ENCODE measurements around the gene CDCA7L. TPM values are rescaled to one million over a fixed set of nuclear protein-coding genes. Genes with fewer than 3 reads are reported as not detected.

CDCA7L gene
- 10 to 100 TPM; 62.5 to 70.4 TPM for total RNA-seq

- H3K4me3 Mint-ChIP-seq, result peak within 1 kb of the TSS; percentile 87
- H3K9me3 Mint-ChIP-seq, result no peaks in the 10 kb centered on the region
- CTCF ChIA-PET, result interaction anchor here (0.9 kb wide), 1 partner anchor 56 kb away, joined by 3 read pairs; no protein-coding TSS in a partner anchor
- intact Hi-C loops (cut with micrococcal nuclease), result loop anchor here (2.0 to 10.0 kb wide), 4 partner anchors 55 to 1069 kb away; partner anchors contain the start of genes HYCC1 and SP4
- POLR2A ChIA-PET, result interaction anchor here (0.6 to 1.5 kb wide), 8 partner anchors 20 to 518 kb away, joined by 3 to 7 read pairs (median 4); no protein-coding TSS in a partner anchor
- peaks cover 4% of the 10 kb centered on the region for H3K36me3 Mint-ChIP-seq
- DNase-seq, result peak; percentile 81
- peak within 1 kb of the TSS; percentile 73 for H3K27ac Mint-ChIP-seq
- H3K27me3 Mint-ChIP-seq, result peaks cover 7% of the 10 kb centered on the region
- peaks cover 54% of the 10 kb centered on the region for H3K4me1 Mint-ChIP-seq (ENCODE audit: low read depth)
Measured at GRCh38 chr7:21945454-21946221, at the start of gene CDCA7L. CDCA7L (minus strand) TSS chr7:21945899; CDS start chr7:21945804, 95 bp downstream.

- Mint-ChIP-seq H3K9me3 (no peaks in the 10 kb centered on the region), H3K27ac (no peak overlapping the region), H3K27me3 (peaks cover 3% of the 10 kb centered on the region), H3K4me3 (no peak overlapping the region), H3K4me1 (ENCODE audit: low read depth) (no peaks in the 10 kb centered on the region), H3K36me3 (no peaks in the 10 kb centered on the region)
- intact Hi-C loops (cut with micrococcal nuclease), result no loop called here
- no peak for DNase-seq
- ChIA-PET CTCF (interaction anchor here (1.5 kb wide), 1 partner anchor 13 kb away, joined by 3 read pairs; no protein-coding TSS in a partner anchor), POLR2A (no interaction called here)
Measured at GRCh38 chr7:21986096-21986495, 40.4 kb upstream of the CDCA7L start.

DNA sequence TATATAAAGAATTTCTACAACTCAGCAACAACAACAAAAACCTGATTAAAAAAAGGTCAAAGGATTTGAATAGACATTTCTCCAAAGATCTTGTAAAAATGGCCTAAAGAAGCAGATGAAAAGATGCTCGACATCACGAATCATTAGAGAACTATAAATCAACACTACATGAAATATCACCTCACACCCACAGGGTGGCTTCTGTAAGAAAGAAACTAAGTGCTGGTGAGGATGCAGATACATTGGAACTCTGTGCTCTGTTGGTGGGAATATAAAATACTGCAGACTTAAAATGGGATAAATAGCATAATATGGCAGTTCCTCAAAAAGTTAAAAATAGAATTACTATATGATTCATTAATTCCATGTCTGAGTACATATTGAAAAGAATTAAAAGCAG, 38.3 kb upstream of the CDCA7L start:
- no peak for DNase-seq
- Mint-ChIP-seq H3K4me3 (no peak overlapping the region), H3K36me3 (no peaks in the 10 kb centered on the region), H3K4me1 (ENCODE audit: low read depth) (no peaks in the 10 kb centered on the region), H3K27me3 (no peaks in the 10 kb centered on the region), H3K27ac (no peak overlapping the region), H3K9me3 (no peaks in the 10 kb centered on the region)
- ChIA-PET POLR2A (no interaction called here), CTCF (no interaction called here)
- intact Hi-C loops (cut with micrococcal nuclease), result no loop called here

GRCh38 chr7:21983056-21983455, 37.4 kb upstream of the CDCA7L start:
- Mint-ChIP-seq H3K9me3 (no peaks in the 10 kb centered on the region), H3K27me3 (no peaks in the 10 kb centered on the region), H3K36me3 (no peaks in the 10 kb centered on the region), H3K4me3 (no peak overlapping the region), H3K27ac (no peak overlapping the region), H3K4me1 (ENCODE audit: low read depth) (no peaks in the 10 kb centered on the region)
- CTCF ChIA-PET, result no interaction called here
- intact Hi-C loops (cut with micrococcal nuclease), result no loop called here
- POLR2A ChIA-PET, result no interaction called here
- DNase-seq, result no peak

DNA sequence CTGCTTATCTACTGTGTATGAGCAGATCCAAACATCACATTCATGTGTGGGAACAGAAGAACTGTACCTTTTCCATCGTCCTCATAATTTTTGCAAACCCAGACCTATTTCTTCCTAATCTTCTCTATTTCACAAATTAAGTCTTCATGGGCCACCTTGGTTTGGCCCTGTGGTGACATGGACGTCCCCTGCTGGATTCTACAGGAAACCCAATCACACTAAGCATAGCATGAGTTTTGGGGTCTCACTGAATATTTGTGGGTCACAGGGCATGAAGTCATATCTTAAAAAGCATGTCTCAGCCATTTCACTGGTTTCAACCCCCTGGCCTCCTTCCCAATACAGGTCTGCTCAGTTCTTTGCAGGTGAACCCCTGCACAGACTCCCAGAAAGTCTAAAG, 35.8 kb upstream of the CDCA7L start:
- no peaks in the 10 kb centered on the region for H3K36me3 Mint-ChIP-seq
- no peak overlapping the region for H3K27ac Mint-ChIP-seq
- intact Hi-C loops (cut with micrococcal nuclease), result no loop called here
- no peak overlapping the region for H3K4me3 Mint-ChIP-seq
- H3K27me3 Mint-ChIP-seq, result no peaks in the 10 kb centered on the region
- DNase-seq, result no peak
- CTCF ChIA-PET, result interaction anchor here (0.7 kb wide), 1 partner anchor 354 kb away, joined by 3 read pairs; no protein-coding TSS in a partner anchor
- POLR2A ChIA-PET, result no interaction called here
- H3K9me3 Mint-ChIP-seq, result no peaks in the 10 kb centered on the region
- H3K4me1 Mint-ChIP-seq (ENCODE audit: low read depth), result no peaks in the 10 kb centered on the region

GRCh38 chr7:21980926-21981500, 35.3 kb upstream of the CDCA7L start:
- no peaks in the 10 kb centered on the region for H3K36me3 Mint-ChIP-seq
- no peak for DNase-seq
- no peaks in the 10 kb centered on the region for H3K4me1 Mint-ChIP-seq (ENCODE audit: low read depth)
- intact Hi-C loops (cut with micrococcal nuclease), result no loop called here
- no peak overlapping the region for H3K4me3 Mint-ChIP-seq
- H3K27ac Mint-ChIP-seq, result no peak overlapping the region
- POLR2A ChIA-PET, result no interaction called here
- no peaks in the 10 kb centered on the region for H3K27me3 Mint-ChIP-seq
- CTCF ChIA-PET, result no interaction called here
- H3K9me3 Mint-ChIP-seq, result no peaks in the 10 kb centered on the region

DNA sequence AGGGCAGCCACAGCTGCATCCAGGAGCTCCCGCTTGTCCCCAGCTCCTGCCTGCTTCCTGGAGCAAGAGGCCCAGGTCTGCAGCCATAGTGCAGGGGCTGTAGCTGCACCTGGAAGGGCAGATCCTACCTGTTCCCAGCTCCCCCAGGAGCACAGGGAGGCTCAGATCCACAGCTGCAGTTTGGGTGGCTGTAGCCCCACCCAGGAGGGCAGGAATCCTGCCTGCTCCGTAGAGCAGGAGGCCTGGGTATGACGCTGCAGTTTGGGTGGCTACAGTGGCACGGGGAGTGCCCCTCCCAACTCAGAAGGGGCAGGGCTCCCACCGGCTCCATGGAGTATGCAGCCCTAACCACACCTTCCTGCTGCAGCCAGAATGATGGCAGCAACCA, 26.7 kb upstream of the CDCA7L start:
- H3K27me3 Mint-ChIP-seq, result peaks cover 5% of the 10 kb centered on the region
- ChIA-PET POLR2A (no interaction called here), CTCF (no interaction called here)
- H3K4me1 Mint-ChIP-seq (ENCODE audit: low read depth), result peaks cover 7% of the 10 kb centered on the region
- no peak overlapping the region for H3K4me3 Mint-ChIP-seq
- no peaks in the 10 kb centered on the region for H3K9me3 Mint-ChIP-seq
- intact Hi-C loops (cut with micrococcal nuclease), result no loop called here
- no peak overlapping the region for H3K27ac Mint-ChIP-seq
- no peaks in the 10 kb centered on the region for H3K36me3 Mint-ChIP-seq
- no peak for DNase-seq

DNA sequence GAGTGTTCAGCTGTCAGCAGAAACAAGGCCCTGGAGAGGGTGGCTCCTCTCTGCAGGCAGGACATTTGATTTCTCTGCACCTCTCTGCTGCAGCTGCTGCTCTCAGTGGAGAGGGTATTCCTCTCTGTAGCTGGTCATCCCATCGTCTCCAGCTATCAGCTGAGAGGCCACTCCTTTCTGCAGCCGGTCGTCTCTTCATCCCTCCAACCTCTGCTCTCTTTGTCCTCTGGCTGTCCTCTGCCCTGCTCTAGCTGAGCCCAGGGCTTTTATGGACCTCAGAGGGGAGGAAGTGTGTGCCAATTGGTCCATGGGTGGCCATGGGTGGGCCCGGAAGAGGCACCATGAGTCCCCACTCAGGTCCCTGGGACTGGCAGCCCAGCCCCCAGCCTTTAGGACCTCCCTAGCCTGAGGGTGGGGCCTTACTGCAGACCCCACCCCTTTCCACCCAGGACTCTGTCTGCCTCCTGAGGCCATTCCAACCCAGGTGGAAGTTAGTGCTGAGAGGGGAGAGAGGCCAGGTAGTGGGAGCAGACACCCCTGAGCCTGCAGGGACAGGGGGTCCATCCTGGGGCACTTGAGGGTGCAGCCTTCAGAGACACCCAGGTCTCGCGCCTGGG, 26.2 kb upstream of the CDCA7L start:
- POLR2A ChIA-PET, result no interaction called here
- peaks cover 5% of the 10 kb centered on the region for H3K27me3 Mint-ChIP-seq
- H3K9me3 Mint-ChIP-seq, result no peaks in the 10 kb centered on the region
- peaks cover 7% of the 10 kb centered on the region for H3K4me1 Mint-ChIP-seq (ENCODE audit: low read depth)
- DNase-seq, result no peak
- no peaks in the 10 kb centered on the region for H3K36me3 Mint-ChIP-seq
- no peak overlapping the region for H3K27ac Mint-ChIP-seq
- intact Hi-C loops (cut with micrococcal nuclease), result no loop called here
- CTCF ChIA-PET, result no interaction called here
- H3K4me3 Mint-ChIP-seq, result no peak overlapping the region

- H3K36me3 Mint-ChIP-seq, result no peaks in the 10 kb centered on the region
- intact Hi-C loops (cut with micrococcal nuclease), result no loop called here
- ChIA-PET POLR2A (no interaction called here), CTCF (no interaction called here)
- no peaks in the 10 kb centered on the region for H3K9me3 Mint-ChIP-seq
- H3K27me3 Mint-ChIP-seq, result peaks cover 5% of the 10 kb centered on the region
- H3K4me3 Mint-ChIP-seq, result no peak overlapping the region
- H3K27ac Mint-ChIP-seq, result no peak overlapping the region
- H3K4me1 Mint-ChIP-seq (ENCODE audit: low read depth), result peaks cover 7% of the 10 kb centered on the region
- DNase-seq, result no peak
Measured at GRCh38 chr7:21969822-21970221, 24.1 kb upstream of the CDCA7L start.

- peaks cover 7% of the 10 kb centered on the region for H3K4me1 Mint-ChIP-seq (ENCODE audit: low read depth)
- DNase-seq, result peak; percentile 39
- intact Hi-C loops (cut with micrococcal nuclease), result no loop called here
- ChIA-PET CTCF (interaction anchor here (0.9 to 1.4 kb wide), 2 partner anchors 57 to 711 kb away, joined by 3 read pairs; no protein-coding TSS in a partner anchor), POLR2A (interaction anchor here (0.9 kb wide), 1 partner anchor 23 kb away, joined by 3 read pairs; no protein-coding TSS in a partner anchor)
- H3K27ac Mint-ChIP-seq, result no peak overlapping the region
- no peaks in the 10 kb centered on the region for H3K9me3 Mint-ChIP-seq
- no peak overlapping the region for H3K4me3 Mint-ChIP-seq
- H3K36me3 Mint-ChIP-seq, result no peaks in the 10 kb centered on the region
- H3K27me3 Mint-ChIP-seq, result peaks cover 4% of the 10 kb centered on the region
Measured at GRCh38 chr7:21967598-21968003, 21.9 kb upstream of the CDCA7L start.

DNA sequence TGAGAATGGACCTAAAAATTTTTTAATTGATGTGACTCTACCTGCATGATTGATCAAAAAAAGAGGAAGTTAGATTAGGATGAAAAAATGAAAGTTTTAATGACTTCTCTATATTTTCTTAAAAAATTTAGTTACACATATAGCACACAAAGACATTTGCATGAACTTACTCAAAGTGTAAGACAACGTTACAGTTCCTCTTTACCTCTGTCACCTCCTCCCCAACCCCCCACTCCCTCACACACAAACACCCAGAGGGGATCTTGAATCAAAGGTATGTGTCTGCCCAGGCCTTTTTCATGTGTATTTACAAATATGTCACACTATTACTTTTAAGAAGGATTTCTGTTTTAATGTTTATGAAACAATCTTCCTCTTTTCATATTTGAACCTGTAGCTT, 20.6 kb upstream of the CDCA7L start:
- Mint-ChIP-seq H3K27me3 (peaks cover 11% of the 10 kb centered on the region), H3K4me3 (no peak overlapping the region), H3K4me1 (ENCODE audit: low read depth) (peaks cover 7% of the 10 kb centered on the region), H3K36me3 (no peaks in the 10 kb centered on the region), H3K27ac (no peak overlapping the region), H3K9me3 (no peaks in the 10 kb centered on the region)
- ChIA-PET POLR2A (interaction anchor here (0.9 kb wide), 1 partner anchor 20 kb away, joined by 4 read pairs; the partner anchor contains the start of gene CDCA7L), CTCF (no interaction called here)
- intact Hi-C loops (cut with micrococcal nuclease), result no loop called here
- DNase-seq, result no peak

GRCh38 chr7:21965291-21965690, 19.6 kb upstream of the CDCA7L start:
- intact Hi-C loops (cut with micrococcal nuclease), result no loop called here
- POLR2A ChIA-PET, result no interaction called here
- Mint-ChIP-seq H3K4me3 (no peak overlapping the region), H3K27ac (no peak overlapping the region), H3K36me3 (no peaks in the 10 kb centered on the region), H3K9me3 (no peaks in the 10 kb centered on the region), H3K27me3 (peaks cover 11% of the 10 kb centered on the region), H3K4me1 (ENCODE audit: low read depth) (peaks cover 7% of the 10 kb centered on the region)
- CTCF ChIA-PET, result no interaction called here
- DNase-seq, result no peak

All from activated CD4-positive, alpha-beta memory T cell treated with anti-CD3 and anti-CD28 coated beads for 36 hours (primary cell).